Right lobe of liver (tissue), 4 donors: ENCODE results near the gene ZNF14.

ENCODE experiments used
- CTCF ChIP-seq, 4 donors: fragments of 200-600 bp in 3 of 4; fragments of 450-650 bp in 1 of 4; IDR thresholded peaks; one replicate each; pipeline versions ENCODE4 v1.5.1 to v1.8.0; 2016 to 2022; ENCODE audit warnings: antibody characterized with exemption in 4 of 4, mild to moderate bottlenecking in 2 of 4
- POLR2A ChIP-seq: fragments of 450-650 bp; IDR thresholded peaks from one replicate; pipeline ENCODE4 v1.6.1; 2017; ENCODE audit warnings: antibody characterized with exemption, mild to moderate bottlenecking
- donor health status: DM: no; HTN: no; CAD: no.
- donor health status: DM: no; HTN: no; CAD: no.
- donor health status: DM: no; HTN: yes; CAD: no.

GRCh38 chr19:19774354-19775033 lies 41.6 kb upstream of the ZNF14 start:
- TF ChIP-seq POLR2A: no peak
- TF ChIP-seq CTCF (IDR thresholded peaks at IDR 0.05): no peak
